HG03095 (cell line): ENCODE data around the gene PIGN.

ENCODE experiments used
- ATAC-seq: cut with Tn5 transposase; IDR thresholded peaks from one replicate; pipeline ENCODE4 v1.9.1; 2021; ENCODE audit warnings: moderate library complexity; ENCODE audit not compliant: unreplicated experiment

The PIGN gene

GRCh38 chr18:62122330-62122729 lies 64.5 kb downstream of the PIGN start:
- no peak for ATAC-seq

DNA sequence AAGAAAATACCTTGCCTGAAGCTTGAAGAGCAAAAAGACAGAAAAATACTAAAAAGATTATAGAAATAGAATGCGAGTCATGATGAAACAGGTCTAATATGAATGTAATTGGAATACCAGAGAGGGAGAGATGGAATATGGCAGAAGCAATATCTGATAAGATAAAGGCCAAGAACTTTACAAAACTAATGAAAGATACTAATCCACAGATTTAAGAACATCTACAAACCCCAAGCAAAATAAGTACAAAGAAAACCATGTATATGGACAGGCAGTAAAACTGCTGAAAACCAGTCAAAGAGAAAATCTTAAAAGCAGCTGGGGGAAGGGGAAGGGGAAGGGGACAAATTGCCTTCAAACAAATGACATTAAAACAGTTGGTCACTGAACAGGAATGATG lies 67.0 kb downstream of the PIGN start:
- no peak for ATAC-seq

DNA sequence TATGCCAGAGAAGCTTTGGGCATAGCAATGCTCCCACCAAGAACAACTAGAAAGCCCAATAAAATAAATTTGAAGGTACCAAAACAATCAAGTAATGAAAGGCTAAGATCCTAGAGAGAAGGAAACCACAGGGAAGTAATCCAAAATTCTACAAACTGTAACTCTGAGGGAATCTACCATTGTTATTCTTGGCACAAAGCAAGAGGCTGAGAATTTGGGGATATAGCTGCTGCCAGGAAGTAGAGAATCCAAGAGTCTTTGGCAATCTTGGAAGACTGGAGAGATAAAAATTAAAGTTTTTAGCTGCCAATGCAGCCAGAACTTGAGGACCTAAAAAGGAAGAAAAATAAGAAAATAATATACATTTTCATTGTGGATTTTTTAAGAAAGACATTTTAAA lies 68.5 kb downstream of the PIGN start:
- ATAC-seq, result no peak

GRCh38 chr18:62109676-62110075 lies 77.2 kb downstream of the PIGN start:
- no peak for ATAC-seq

DNA sequence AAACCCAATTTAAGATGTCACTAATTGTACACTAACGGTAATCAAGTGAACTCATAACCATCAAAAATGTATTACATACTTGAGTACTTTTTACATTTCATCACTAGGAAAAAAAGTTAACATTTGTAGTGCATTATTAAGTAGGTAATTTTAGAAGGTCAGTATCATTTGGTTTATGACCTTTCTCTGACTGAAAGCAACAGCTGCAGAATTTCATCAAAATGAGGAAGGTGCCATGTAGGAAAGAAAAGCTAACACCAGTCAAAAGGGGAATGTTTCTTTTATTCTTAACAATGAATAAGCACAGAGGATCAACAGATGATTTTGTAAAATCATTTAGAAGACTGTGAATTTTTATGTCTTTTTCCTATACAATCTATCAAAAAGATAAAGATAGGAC lies 79.0 kb downstream of the PIGN start:
- ATAC-seq, result no peak

DNA sequence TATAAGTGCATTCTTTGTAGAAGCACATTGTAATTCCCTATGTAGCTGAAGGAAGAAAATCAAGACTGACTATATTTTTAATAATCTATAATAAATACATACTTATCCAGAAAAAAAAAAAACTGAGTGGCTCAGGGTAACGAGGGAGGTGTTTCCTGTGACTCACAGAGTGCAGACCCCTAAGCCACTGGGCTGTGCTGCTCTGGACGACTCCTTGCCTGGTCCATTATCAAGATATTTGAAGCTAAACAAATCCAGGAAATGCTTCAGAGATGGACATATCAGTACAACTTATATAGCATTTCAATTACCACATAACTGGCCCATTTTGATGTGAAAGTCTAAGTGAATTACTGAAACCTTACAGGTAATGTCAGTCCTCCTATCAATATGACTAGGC lies 80.6 kb downstream of the PIGN start:
- ATAC-seq, result no peak

GRCh38 chr18:62105376-62105775 lies 81.5 kb downstream of the PIGN start:
- ATAC-seq, result no peak

- ATAC-seq, result peak; percentile 73
These were observed 84.6 kb downstream of the PIGN start for GRCh38 chr18:62102221-62102620.

- ATAC-seq, result no peak
These were observed 85.5 kb downstream of the PIGN start for GRCh38 chr18:62101321-62101721.

DNA sequence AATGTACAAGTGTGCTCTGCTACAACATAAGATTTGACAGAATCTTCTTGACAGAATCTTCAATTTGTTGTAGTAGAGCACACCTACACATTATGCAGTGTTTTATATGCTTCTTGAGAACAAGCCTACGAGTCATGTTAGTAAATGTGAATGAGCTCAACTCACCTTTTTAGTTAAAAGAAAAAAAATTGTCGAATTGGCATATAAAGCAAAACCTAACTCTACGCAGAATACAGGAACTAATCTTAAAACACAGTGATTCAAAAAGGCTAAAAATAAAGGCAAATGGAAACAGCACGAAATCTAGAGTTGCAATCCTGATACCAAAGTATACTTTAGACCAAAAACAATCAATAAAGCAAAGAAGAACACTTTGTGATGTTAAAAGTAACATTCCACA lies 87.9 kb downstream of the PIGN start:
- ATAC-seq, result no peak

GRCh38 chr18:62097698-62098097 lies 89.2 kb downstream of the PIGN start:
- ATAC-seq, result no peak

GRCh38 chr18:62091487-62092120 lies 95.3 kb downstream of the PIGN start:
- ATAC-seq, result no peak

GRCh38 chr18:62089174-62089573 lies 97.7 kb downstream of the PIGN start:
- no peak for ATAC-seq

DNA sequence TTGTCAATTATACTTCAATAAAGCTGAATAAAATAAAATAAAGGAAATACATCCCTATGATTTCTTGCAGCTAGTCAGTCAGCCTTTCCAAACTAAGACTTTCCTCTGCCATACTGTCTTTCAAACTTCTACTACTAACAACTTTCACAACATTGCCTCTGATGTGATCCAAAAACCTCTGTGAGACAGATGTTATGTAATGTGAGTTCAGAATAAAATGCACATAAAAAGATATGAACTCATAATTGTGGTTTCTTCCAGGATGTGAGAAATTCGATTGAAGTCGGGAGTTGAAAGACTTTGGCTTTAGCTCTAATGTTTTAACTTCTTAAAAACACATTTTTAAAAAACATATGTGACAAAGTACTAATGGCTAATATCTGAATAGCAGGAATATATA lies 98.7 kb downstream of the PIGN start:
- no peak for ATAC-seq

DNA sequence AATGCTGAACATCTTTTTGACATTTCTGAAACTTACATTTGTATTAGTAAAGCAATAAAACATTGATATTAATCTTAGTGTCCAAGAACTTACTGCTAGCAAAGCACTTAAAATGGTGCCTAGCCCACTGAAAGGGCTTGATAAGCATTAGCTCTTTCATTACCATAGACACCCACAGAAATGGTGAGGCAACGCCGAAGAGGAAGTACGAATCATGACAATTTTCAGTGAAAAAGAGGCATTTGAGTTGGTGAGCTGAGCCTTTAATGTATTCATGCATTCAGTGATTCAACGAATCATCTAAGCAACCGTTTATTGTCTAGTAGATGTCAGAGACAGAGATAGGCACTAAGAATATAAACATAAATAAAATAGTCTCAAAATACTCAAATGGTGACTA lies 101.1 kb downstream of the PIGN start:
- ATAC-seq, result no peak

GRCh38 chr18:62081761-62082294 lies 105.0 kb downstream of the PIGN start:
- no peak for ATAC-seq

GRCh38 chr18:62081248-62081647 lies 105.6 kb downstream of the PIGN start:
- ATAC-seq, result no peak

- ATAC-seq, result no peak
These were observed 106.5 kb downstream of the PIGN start for GRCh38 chr18:62080172-62080900.

DNA sequence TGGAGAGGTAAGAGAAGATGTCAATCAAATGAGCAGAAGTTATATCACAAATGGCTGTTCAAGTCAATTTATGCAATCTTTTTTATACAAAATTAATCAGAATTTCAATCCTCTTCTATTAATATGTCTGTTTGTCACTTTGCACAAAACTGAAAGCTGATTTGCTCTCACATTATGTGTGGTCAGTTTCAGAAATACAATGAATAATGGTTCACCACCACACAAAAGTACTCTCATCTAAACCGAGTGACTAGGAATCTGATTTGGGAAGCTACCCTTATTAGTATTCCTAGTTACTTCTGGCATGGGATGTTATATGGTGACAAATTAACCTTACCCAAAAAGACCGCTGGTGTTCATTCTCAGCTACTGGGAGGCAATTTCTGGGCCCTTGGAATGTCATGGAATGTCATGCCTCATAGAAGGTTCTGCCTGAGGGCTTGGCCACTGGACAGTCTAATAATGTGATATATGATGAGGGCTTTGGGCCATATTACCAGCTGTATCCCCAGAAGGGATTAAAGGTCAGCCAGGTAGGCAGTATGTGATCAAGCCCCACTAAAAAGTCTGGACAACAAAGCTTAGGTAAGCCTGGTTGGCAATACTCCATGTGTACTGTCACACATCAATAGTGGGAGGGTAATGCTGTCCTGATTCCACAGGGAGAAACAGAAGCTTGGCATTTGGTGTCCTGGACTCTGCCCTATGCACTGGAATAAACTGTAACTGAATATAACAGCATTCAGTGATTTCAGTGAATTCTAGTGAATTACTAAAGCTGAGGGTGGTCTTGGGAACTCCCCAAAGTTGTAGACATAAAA lies 113.2 kb downstream of the PIGN start:
- no peak for ATAC-seq

GRCh38 chr18:62072370-62072769 lies 114.5 kb downstream of the PIGN start:
- ATAC-seq, result no peak

DNA sequence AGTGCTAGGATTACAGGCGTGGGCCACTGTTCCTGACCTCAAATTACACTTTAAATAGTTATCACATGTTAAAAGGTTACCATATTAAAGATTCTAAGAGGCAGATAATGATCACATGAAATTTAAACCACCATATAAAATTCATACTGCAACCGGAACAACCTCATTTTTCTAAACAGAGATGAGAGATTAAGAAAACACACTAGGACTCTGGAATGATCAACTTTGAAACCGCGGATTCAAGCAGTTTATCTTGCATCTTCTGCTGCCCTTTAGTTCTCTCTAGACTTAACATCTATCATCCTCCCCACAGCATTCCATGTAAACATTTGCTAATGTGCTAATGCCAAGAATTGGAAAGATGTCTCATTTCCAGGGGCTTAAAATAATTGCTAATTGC lies 115.8 kb downstream of the PIGN start:
- ATAC-seq, result no peak

DNA sequence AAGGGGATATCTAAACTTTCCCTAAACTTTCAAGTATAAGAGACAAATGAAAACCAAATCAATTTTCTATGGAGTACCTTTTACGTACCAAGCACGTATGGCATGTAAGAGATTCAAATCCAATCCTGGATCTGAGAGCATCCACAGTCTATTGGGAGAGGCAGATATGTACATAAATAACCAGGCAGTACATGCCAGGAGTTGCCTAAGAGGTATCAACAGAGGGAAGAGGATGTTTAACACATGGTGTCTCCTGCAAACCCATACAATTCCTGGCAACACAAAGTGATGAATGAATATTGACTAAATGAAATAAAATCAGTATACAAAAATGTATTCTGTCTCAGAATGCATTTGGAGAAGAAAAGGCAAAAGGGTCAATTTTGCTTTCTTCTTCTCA lies 116.6 kb downstream of the PIGN start:
- no peak for ATAC-seq
